Activated CD8-positive, alpha-beta memory T cell treated with anti-CD3 and anti-CD28 coated beads for 24 hours (primary cell): Measurements from ENCODE around the gene CADM3.

Experiments used
- DNase-seq: peaks from one replicate; pipeline ENCODE4 v3.0.0-alpha.2; 2020

CADM3 gene

DNA sequence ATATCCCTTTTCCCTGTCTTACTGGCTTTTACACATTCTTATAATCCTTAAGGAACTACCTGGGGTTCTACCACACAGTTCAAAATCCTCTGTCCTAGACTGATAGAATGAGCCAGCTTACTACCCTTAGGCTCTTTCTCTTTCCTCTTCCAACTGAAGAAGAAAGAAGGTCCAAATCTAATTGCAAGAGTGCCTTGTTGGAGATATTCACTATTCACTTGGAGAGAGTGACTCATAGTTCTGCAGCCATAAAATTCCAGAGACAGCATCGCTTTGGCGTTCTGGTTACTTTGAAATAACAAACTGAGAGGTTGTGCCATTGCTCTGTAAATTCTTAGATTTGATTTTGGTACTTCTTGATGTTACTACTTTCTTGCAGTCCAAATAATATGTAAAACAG lies 4.2 kb downstream of the CADM3 start:
- no peak for DNase-seq

DNA sequence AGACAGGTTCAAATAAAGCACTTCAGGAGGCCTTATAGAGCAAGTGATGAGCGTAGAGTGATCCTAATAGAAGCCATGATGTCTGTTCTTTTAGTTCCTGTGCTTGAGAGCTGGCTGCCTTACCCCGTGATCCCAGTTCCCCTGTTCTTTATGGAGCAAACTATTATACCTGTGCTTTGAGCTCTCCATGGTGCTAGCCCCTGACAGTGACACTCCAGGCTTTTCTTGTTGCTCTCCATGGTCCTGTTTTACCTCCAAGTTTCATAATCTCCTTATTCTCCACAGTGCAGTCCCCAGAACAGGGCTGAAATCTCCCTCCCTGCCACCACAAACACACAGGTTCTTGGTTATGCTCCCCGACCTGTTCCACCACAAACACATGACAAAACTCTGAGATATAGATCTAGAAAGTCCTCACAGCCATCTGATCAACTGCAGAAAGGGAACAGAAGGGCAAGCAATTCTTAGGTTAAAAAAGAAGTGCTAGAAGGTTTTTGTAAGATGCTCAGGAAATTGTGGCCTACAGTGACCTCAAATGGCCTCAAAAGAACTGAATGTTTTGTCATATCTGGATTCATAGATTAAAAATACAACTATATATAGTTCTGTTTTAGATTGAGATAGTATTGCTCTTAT lies 6.0 kb downstream of the CADM3 start:
- no peak for DNase-seq

DNA sequence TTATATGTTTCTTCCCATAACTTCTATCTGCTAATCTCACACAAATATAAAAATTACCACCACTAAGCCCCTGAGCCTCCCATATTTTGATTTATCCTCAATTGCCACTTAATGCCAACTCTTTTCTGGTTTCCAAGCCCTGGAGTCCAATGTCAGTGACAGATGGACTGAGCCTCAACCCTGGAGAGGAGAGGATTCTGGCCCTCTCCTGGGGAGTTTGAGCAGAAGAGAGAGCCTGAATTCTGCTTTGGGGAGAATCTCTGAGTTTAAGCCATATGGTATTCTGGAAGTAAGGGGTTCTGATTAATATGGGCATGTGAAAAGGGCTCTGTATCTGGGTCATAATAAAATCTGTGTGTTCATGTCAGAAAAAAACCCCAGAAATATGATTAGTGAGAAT lies 8.5 kb downstream of the CADM3 start:
- DNase-seq: no peak

DNA sequence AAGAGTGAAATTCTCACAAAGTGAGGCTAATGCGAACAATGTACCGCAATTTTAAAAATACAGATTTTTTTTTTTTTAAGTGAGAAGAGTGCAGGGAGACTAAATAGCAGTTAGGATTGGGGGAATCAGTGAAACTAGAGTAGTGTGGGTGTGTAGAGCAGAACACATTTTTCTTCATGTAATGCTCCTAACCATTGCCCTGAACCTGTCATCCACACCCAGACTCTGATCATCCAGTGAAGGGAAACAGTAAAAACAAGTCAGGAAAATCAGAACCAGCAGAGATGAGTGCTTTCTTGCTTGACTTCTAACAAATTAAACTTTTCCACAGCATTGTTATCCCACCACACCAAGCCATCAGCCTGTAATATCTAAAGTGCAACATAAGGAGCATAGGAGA lies 9.1 kb downstream of the CADM3 start:
- DNase-seq: no peak

DNA sequence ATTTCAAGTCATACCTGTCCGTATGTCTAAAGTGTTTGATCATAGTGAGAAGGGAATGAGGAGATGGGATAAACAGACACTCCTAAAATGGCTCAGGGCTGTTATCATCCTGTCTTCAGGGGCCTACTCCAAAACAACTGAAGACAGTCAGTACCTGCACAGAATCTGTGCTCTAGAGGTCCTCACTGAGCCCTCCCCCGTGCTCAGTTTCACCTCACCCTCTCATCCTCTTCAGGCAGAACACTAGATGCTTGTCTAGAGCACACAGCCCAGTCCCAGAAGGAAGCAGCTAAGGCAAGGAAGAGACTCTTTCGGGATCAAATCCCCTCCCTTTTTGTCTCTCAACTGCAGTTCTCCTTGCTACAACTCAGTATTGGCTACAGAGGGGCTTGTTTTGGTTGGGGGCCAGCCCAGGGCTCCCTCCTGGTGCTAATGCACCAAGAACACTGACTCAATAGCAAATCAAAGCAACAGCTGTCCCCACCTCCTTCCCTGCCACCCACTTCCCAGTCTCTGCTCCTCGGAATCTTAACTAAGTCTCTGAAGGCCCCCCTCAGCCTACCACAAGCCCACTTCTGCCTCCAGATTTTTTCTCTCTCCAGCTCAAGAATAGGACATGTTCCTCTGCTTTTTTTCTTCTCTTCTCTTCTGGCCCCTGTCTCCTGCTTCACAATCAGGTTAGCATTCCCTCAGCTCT lies 10.1 kb downstream of the CADM3 start:
- DNase-seq: no peak

DNA sequence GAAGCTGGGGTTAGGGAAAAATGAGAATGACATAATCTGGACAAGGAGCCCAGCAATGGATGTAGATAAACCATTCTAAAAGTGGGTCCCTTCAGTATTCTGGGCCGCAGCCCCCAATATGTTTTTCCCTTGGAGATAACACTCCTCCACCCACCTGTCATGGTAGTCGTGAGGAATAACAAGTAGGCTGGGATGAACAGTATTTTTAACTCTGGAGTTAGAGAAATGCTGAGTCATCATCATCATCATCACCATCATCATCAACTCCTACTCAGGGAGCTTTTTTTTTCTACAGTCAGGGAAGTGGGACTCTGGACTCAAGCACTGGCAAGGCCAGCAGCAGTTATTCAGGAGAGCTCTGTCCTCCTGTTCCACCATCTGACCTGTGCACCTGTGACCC lies 12.8 kb downstream of the CADM3 start:
- DNase-seq: no peak

DNA sequence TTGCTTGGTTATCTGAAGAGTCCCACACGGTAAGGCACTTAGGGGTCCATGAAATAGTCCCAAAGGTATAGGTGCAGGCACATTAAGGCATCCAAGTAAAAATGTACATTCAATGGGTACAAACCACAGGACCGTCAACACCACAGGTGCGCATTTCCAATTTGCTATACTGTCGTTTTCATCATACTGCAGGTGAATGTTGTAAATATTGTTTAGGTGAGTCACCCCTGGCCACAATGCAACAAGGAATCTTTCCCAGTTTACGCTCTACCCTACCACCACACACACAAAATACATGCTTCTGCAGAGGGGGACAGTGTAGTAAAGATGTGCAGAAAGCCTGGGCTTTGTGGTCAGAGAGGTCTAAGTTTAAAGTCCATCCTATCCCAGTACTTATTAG lies 13.7 kb downstream of the CADM3 start:
- no peak for DNase-seq

DNA sequence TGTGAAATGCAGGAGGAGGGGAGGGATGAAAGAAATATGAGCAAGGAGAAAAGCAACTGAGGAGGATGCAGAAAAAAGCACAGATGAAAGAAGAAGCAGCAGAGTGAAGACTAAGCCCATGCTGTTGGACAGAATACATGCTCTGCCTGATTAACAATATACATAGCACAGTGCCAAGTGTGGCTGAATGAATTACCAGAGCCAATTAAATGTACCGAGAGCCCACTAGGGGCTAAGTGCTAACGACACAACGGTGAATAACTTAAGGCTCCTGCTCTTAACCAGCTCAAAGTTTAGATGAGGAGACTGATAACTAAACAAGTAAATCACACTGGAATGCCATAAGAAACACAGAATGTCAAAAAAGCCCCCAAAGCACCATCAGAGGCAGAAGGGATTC lies 15.6 kb downstream of the CADM3 start:
- no peak for DNase-seq

DNA sequence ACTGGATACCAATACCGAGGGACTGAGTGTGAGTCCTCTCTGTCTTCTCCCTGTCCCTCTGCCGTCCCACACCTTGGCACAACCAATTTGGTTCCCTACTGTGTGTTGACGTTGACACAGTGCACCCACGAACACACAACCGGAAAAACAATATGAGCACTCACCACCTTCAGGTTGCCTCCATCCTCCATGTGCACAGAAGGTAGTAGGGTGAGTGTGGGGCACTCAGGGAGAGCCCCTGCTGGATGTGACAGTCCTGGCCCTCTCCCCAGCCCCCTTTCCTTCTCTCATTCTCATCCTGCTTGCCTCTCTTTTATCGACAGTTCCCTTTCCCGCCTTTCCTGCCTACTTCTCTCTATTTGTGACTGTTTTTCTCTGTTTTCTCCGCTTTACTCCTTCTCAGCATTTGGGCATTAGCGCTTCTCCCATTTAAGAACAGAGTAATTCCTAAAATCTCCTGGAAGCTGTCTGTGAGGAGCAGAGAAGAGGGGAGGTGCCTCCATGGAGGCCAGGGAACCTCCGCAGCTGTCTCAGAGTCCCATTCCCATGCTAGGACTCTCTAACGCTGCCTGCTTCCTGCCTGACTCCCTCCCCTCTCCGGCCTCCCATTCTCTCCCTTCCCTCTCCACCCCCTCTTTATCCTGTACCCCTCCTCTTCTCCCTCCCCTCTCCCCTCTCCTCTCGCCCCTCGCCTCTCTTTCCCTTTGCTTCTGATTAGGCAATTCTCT lies 16.4 kb downstream of the CADM3 start:
- no peak for DNase-seq

DNA sequence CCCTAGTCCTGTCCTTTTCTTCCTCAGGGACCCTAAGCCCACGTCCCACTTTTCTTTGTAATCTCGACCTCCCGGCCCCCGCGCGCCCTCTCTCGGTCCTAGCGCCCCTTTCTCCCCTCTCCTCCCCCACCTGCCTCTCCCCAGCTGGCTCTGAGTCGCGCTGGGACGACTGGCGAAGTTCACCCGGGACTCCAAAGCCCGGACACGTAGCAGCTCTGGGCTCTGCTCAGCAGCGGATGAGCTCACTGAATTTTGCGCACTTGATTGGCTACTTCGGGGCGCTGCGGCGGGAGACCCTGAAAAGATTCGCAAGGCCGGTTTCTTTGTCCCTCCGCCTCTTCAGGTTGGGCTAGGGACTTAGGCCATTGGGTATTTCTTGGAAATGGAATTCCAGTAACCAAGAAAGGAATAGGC lies 17.0 kb downstream of the CADM3 start:
- DNase-seq: no peak

DNA sequence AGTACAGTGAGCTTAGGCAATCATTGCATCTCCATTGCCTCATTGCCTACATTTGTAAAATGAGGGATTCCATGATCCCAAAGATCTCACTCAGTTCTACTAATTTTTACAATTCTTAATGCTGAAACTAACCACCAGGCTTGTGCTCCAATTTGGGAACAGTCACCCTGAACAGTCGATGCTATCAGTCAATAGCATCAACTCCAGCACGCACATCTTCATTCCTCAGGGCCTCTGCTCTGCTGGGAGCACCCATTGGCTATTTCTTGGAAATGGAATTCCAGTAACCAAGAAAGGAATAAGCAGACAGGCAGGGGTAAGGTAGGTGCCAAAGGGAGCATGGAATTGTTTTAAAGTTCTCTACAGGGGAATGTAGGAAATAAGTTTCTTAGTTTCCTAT lies 19.0 kb downstream of the CADM3 start:
- no peak for DNase-seq

DNA sequence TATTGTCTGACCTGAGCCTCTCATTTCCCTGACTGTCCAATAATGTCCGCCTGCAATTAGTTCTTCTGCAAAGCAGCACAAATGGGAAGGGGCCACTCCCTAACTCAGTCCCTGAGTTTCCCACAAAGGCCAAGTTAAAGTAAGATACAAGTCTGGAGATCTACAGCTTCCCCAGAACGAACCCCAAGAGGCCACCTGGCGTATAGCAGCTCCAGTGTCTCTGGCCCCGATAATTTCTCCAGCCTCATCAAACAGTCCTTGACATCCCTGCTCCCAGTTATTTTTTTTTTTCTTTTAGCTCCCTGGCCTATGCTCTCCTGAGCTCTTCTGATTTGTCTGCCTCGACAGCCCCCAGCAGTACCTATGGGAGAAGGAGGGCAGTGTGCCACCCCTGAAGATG lies 25.1 kb downstream of the CADM3 start:
- DNase-seq: no peak

DNA sequence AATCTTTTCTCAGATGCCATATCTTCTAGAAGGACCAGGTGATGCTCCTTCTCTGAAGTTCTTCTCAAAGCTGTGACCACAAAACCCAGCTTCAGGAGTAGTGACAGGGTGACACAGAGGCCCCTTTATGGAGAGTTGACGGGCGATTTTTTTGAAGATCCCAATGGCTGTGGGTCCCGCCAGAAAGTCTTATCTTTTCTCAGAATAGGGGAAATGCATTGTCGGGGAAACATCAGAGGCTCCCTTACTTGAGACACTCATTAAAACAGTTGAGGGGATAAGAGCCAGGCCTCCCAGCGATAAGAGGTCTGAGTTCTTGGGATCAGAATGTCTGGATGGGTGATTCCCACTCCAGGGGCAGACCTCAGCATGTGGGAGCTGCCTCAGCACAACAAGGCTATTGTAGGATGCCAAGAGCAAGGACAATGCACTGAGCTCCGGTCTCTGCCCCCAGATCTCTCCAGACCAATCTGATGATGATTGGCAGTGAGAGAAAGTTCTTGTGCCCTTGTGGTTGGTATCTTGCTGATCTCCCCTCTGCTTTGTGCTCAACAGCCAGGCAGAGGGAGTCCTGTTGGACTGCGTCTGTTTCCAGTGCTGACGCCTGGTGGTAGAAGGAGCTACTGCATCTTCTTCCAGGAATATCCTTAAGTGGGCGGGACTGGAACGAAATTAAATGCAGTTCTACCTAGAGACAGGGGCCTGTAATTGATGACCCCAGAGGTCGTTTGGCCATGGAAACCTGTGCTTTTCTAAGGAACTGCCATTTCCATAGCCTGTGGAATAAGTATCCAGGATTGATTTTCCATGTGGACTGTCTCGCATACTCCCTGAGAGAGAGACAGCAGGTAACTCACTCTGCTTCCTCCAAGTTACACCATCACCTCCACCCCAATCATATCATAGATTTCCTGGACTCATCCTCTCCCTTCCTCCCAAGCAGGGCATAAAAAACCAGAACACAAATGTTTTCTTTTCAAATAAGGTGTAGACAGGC lies 26.4 kb downstream of the CADM3 start:
- peak; percentile 76 for DNase-seq

DNA sequence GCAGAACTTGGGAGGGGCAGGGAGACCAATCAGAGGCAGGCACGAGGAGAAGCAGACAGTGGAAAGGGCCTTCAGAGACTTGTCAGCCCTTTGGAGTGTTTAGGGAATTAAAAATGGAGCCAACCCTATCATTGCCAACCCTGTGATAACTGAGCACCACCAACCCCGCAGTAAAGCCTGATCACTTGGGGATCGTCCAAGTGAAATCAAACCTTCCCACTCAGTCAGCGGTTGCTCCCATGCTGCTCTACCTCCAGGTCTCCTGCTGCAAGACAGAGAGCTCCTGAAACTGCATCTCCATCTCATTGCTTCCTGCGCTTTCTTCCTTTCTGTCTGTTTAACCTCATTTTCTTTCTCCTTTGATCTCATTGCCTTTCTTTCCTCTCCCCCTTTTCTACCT lies 28.5 kb downstream of the CADM3 start:
- no peak for DNase-seq

DNA sequence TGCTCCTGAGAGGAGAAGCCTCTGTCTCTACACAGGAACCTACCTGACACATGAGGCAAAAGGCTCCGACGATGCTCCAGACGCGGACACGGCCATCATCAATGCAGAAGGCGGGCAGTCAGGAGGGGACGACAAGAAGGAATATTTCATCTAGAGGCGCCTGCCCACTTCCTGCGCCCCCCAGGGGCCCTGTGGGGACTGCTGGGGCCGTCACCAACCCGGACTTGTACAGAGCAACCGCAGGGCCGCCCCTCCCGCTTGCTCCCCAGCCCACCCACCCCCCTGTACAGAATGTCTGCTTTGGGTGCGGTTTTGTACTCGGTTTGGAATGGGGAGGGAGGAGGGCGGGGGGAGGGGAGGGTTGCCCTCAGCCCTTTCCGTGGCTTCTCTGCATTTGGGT lies 29.4 kb downstream of the CADM3 start:
- DNase-seq: no peak

DNA sequence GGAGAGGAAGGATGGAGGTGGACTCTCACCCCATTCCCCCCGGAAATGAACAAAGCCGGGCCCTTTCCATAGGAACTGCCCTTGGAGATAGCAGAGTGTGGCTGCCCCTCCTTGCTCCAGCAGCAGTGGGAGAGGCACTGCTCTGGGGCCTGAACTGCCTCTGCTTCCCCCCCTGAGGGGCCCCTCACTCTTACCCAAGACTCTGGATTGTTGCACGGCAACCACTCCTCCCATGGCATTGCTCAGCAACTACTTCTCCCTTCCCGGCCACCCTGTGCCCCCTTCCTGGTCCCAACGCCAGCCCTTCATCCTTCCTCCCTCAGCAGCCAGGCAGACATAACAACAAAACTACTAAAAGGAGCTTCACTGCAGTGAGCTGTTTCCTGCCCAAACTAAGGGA lies 30.2 kb downstream of the CADM3 start:
- no peak for DNase-seq

DNA sequence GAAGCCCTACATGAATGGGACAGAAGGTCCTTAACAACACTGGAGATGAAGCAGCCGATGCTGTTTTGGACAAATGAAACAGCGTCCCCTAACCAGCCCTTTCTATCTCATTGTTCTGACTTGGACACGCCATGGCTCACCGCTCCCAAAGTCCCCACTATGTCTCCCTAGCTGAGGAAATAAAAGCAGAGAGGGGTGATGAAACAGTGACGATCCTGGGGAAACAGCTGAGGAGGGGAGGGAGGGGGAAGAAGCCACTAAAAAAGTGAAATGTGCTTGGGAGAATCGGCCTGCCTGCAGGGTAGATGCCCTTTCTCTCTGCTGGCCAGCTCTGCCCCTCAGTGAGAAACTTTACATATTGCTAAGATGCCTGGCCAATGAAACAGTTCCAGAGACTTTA lies 32.2 kb downstream of the CADM3 start:
- DNase-seq: no peak

DNA sequence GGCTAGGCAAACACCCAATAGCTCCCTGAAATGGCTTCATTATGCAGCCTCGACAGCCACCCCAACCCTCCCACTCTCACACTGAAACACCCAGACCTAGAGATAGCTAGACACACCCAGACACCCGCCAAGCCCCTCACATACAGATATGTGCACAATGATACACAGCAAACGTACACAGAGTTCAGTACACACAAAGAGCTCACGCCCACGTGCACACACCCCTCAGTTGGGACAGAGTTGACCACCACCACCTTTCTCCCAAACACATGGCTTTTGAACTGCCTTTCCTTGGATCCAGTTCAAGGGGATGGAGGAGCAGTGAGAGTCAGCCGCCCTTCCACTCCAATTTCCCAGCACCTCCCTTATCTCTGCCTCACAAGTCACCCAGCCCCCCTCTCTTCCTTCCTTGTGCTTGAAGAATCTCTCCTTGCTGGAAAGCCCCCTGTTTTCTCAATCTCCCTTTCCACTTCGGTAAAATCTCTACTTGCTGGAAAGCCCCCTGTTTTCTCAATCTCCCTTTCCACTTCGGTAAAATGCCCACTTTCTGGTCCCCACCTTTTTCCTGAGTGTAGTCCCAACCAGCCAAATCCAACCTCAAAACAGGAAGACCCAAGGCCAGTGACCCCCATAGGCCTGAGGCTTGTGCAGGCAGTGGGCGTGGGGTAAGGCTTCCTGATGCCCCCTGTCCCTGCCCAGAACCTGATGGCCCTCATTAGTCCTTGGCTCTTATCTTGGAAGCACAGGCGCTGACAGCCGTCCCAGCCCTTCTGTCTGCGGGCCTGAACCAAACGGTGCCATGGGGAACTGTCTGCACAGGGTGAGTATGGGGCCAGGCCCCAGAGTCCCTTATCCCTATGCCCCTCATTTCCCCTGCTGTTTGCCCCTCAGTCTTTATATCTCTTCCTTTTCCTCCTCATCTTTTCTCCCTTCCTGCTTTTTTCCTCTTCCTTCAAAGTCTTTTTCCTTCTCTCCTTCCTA lies 33.0 kb downstream of the CADM3 start, which contains the start of gene ACKR1:
Gene ACKR1 (plus strand): TSS at position 715 of the 981 bp plus-strand sequence. CDS start 85 bp downstream, at position 800.
- no peak for DNase-seq

DNA sequence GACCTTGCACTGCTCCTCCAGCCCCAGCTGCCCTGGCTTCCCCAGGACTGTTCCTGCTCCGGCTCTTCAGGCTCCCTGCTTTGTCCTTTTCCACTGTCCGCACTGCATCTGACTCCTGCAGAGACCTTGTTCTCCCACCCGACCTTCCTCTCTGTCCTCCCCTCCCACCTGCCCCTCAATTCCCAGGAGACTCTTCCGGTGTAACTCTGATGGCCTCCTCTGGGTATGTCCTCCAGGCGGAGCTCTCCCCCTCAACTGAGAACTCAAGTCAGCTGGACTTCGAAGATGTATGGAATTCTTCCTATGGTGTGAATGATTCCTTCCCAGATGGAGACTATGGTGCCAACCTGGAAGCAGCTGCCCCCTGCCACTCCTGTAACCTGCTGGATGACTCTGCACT lies 33.8 kb downstream of the CADM3 start:
- DNase-seq: no peak

DNA sequence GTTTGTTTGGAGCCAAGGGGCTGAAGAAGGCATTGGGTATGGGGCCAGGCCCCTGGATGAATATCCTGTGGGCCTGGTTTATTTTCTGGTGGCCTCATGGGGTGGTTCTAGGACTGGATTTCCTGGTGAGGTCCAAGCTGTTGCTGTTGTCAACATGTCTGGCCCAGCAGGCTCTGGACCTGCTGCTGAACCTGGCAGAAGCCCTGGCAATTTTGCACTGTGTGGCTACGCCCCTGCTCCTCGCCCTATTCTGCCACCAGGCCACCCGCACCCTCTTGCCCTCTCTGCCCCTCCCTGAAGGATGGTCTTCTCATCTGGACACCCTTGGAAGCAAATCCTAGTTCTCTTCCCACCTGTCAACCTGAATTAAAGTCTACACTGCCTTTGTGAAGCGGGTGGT lies 34.7 kb downstream of the CADM3 start:
- no peak for DNase-seq

DNA sequence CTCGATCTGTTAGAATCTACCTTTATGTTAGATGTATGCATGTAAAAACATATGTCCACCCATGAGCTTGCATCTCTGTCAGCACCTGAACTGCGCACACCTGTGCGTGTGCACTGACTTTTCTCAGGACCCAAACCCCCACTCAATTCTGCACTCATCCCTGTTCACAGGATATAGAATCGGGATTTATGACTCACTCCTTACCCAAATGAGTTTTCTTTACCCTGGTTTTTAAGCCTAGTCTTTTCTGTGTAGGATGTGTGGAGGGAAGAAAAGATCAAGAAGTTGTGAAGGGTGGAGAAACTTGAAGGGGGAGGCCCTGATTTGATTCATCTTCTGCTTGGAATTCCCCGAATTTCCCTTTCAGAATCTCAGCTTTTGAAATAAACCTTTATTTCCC lies 35.7 kb downstream of the CADM3 start:
- no peak for DNase-seq

DNA sequence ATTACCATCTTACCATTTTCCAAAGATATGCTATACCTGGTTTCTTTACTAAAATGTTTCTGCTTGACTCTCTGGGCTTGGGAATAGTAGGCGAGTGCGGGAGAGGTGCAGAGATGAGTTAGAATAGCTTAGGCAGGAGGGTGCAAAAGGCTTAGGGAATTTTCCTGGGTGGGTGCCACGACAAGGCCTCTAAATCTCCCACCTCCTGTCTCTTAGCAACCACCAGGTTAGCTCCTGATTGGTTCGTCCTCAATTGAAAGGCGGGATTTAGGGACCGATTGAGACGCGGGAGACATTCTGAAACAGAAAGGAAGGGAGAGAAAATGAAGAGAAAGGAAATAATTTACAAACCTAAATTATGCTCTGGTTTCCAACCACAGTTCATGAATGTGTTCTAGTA lies 36.4 kb downstream of the CADM3 start:
- no peak for DNase-seq
